ENCODE measurements around the gene PRSS37.

The PRSS37 gene

DNA sequence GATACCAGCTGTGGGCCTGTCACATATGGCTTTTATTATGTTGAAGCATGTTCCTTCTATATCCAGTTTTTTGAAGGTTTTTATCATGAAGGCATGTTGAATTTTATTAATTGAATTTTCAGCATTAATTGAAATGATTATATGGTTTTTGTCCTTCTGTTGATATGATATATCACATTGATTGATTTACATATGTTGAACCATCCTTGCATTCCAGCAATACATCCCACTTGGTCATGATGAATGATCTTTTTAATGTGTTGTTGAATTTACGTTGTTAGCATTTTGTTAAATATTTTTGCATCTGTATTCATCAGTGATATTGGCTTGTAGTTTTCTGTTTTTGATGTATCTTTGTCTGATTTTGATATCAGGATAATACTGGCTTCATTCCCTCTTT lies 21.2 kb downstream of the PRSS37 start:
- DNase-seq (ENCODE audit: low read depth): no peak
- no peak overlapping the region for H3K4me3 ChIP-seq (ENCODE audit: low read depth, low read length)
- no peak for TF ChIP-seq CTCF (IDR thresholded peaks at IDR 0.05; ENCODE audit: insufficient read depth, low read depth, low read length, missing control alignments)

- no peak overlapping the region for H3K4me3 ChIP-seq (ENCODE audit: low read depth, low read length)
- TF ChIP-seq CTCF (IDR thresholded peaks at IDR 0.05; ENCODE audit: insufficient read depth, low read depth, low read length, missing control alignments): no peak
- no peak for DNase-seq (ENCODE audit: low read depth)
Observed at GRCh38 chr7:141792526-141792925, 48.8 kb downstream of the PRSS37 start.

GRCh38 chr7:141789917-141790316 lies 51.4 kb downstream of the PRSS37 start, which contains the start of gene TAS2R5:
Gene TAS2R5 (plus strand): TSS chr7:141790217. CDS start chr7:141790362, 145 bp downstream.
- TF ChIP-seq CTCF (IDR thresholded peaks at IDR 0.05; ENCODE audit: insufficient read depth, low read depth, low read length, missing control alignments): no peak
- H3K4me3 ChIP-seq (ENCODE audit: low read depth, low read length): no peak within 1 kb of the TSS
- no peak for DNase-seq (ENCODE audit: low read depth)

DNA sequence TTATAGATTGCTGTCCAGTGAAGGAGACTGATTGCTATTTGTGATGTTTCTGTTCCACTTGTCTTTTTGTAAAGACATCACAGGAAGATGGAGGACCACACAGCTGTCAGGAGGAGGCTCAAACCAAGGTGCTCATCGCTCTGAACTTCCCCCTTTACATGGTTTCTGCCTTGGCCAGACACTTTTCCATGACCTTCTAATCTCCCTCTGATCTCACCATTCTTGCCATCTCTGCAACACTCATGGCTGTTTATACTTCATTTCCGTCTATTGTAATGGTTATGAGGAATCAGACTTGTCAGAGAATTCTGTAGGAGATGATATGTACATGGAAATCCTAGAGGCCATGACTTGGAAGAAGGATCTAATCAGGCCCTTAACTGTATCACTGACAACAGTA lies 53.0 kb downstream of the PRSS37 start:
- no peak overlapping the region for H3K4me3 ChIP-seq (ENCODE audit: low read depth, low read length)
- TF ChIP-seq CTCF (IDR thresholded peaks at IDR 0.05; ENCODE audit: insufficient read depth, low read depth, low read length, missing control alignments): no peak
- no peak for DNase-seq (ENCODE audit: low read depth)
